AG08396 (cell line): ENCODE data around the gene RERE.

ENCODE experiments used
- DNase-seq: peaks from one replicate; pipeline ENCODE4 v3.0.0; 2012; ENCODE audit warnings: low spot score, mixed read lengths

Gene RERE

GRCh38 chr1:8541961-8542521 lies 275.4 kb downstream of the RERE start:
- no peak for DNase-seq

DNA sequence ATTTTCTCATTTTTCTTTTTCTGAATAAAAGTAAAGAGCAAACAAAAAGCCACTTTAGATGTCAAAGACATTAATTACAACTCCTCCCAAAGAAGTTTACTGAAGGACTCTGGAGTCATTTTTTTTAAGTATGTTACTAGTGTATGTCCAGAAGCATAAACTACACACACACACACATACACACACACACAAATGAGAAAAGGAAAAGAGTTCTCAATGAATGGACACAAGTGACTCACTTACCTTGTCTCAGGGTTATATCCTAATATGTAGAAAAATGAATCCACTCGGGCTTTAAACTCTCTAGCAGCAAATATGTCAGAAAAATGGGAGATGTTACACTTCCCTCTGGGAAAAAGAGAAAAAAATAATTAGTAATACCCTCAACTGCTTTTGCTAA lies 276.5 kb downstream of the RERE start:
- no peak for DNase-seq

DNA sequence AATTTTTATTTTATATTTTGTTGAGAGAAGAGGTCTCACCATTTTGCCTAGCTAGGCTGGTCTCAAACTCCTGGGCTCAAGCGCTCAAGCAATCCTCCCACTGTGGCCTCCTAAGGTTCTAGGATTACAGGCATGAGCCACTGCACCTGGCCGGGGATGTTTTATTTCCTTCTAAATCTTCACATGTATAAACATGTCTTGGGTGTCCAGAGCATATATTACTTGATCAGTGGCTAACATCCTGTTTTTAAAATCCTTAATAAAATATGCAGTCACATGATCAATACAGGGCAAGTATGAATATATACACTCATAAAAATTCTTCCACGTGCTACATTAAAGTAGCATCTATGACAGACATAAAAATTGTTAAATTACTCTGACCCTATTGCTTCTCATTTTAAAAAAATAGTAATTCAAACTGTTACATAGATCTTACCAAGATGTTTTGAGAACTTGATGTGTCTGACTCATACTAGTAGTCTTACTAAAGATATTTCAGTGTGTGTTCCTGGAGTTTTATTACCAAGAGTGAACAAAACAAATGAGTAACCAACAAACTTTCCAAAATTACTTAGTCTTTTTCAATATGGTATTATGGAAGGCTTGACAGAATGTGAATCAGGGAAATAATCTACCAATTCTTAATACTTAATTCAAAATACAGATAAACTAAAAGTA lies 277.0 kb downstream of the RERE start:
- DNase-seq, result peak; percentile 22

- DNase-seq, result no peak
These were observed 277.8 kb downstream of the RERE start for GRCh38 chr1:8539683-8540082.

- DNase-seq, result no peak
These were observed 278.9 kb downstream of the RERE start for GRCh38 chr1:8538502-8538901.

GRCh38 chr1:8537991-8538390 lies 279.4 kb downstream of the RERE start:
- no peak for DNase-seq

DNA sequence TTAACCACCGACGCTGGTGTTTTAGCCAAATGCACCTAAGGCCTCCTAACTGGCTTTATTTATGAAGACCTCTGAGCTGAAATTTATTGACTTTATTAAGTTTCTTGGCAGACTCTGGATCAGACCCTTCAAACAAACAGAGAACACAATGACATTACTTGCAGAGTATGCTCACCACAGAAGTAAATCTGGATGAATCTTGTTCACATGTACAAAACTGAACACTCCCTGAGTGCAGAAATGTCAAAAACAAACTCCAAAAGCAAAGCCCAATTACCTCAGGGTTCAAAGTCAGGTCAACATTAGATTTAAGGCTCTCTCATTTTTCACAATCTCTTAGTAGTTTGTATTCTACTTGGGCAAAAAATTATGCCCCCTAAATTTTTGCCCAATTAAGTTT lies 280.9 kb downstream of the RERE start:
- DNase-seq, result no peak

- no peak for DNase-seq
These were observed 283.5 kb downstream of the RERE start for GRCh38 chr1:8533907-8534306.

DNA sequence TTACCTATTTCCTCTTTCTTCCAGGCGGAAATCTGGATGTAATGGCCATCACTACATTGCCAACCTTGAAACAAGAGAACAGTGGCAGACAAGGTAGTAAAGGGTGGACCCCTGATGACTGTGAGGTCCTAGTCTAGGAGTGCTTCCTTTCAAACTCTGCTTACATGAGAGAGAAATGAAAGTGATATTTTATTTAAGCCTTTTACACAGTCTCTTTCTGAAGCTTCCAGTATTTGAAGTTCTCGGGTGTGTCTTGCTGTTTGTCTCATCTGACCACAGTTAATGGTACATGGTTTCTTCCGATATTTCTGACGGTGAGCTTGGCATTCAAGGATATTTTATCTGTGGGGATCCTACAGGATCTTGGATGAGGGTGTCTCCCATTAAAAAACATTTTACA lies 284.3 kb downstream of the RERE start:
- DNase-seq, result no peak

DNA sequence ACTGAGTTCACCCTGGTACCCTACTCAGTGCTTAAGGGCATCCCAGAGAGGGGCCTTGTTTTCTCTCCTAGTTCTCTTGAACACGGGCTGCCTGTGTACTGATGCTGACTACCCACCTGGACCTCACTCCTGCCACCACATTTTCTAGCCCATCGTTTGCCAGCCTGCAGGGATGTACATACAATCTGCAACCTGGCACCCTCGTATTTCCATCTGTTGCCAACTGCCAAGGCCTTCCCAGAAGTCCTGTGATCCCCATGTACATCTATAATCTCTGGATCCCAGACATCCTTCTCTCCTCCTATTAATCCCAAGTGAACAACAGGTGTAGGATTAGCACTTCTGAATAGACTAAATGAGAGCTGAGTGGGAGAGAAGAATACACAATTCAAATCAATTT lies 287.5 kb downstream of the RERE start:
- no peak for DNase-seq

- no peak for DNase-seq
These were observed 289.5 kb downstream of the RERE start for GRCh38 chr1:8527941-8528340.

- DNase-seq, result peak; percentile 72
These were observed 291.7 kb downstream of the RERE start for GRCh38 chr1:8525558-8526275.

DNA sequence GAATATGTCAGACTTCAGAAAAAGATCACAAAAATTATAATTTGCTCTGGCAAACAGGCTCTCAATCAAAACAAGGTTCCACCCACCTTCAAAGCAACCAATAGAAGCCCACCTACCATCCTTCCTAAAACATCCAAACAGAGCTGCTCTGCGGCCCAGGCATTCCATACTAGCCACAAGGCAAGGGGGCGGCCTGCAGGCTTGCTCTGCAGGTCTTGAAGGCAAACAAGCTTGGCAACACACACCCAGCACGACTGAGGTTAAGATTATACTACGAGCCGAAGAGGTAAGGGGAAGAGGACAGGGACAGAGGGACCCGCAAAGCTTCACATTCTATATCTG lies 292.3 kb downstream of the RERE start:
- DNase-seq, result peak; percentile 41

GRCh38 chr1:8524627-8525157 lies 292.7 kb downstream of the RERE start:
- no peak for DNase-seq

- no peak for DNase-seq
These were observed 293.7 kb downstream of the RERE start for GRCh38 chr1:8523666-8524206.

- DNase-seq, result no peak
These were observed 296.9 kb downstream of the RERE start for GRCh38 chr1:8520483-8520966.

DNA sequence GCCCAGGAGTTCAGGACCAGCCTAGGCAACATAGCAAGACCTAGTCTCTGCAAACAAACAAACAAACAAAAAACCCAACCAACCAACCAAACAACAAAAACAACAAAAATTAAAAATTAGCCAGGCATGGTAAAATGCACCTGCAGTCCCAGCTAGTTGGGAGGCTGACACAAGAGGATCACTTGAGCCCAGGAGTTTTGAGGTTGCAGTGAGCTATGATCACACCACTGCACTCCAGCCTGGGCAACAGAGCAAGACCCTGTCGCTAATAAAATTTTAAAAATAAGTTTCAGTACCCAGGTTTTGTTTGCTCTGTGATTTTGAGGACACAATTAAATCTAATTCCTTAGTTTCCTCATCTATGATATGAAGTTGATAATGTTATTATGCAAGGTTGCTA lies 298.3 kb downstream of the RERE start:
- no peak for DNase-seq

- DNase-seq, result no peak
These were observed 299.0 kb downstream of the RERE start for GRCh38 chr1:8518490-8518801.

DNA sequence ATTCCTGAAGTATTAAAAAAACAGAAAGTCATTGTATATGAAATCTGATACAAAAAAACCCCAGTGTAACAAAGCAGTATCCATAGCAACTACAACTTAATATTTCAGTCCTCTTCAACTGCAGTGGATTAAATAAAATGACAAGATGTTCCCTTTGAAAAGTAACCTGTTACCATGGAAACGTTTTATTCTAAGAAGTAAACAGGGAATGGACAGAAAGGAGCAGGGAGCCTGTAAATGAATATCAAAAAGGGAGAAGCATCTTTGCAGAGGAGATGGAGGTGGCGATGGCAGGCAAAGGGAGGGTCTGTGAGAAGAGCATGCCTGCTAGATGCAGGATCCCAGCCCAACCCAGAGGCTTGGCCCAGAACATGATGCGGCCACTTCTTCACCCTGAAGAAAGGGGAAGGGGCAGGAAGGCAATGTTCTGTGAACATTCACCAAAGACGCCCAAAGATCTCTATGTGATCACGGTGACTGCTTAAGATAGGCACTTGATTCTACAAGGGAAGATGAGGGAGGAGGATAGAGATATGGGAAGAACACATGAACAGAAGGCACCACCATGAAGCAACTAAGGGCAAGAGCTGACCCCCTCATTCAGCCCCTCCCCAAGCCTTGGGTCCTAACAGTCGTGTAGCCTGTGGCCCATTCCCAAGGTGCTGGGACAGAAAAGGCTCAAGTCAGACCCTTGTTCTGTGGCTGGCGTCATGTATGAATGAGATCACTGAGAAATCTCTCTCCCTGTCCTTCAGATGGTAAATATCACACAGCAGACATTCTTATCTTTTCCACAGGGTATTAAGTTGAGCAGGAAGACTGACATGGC lies 299.6 kb downstream of the RERE start:
- no peak for DNase-seq

DNA sequence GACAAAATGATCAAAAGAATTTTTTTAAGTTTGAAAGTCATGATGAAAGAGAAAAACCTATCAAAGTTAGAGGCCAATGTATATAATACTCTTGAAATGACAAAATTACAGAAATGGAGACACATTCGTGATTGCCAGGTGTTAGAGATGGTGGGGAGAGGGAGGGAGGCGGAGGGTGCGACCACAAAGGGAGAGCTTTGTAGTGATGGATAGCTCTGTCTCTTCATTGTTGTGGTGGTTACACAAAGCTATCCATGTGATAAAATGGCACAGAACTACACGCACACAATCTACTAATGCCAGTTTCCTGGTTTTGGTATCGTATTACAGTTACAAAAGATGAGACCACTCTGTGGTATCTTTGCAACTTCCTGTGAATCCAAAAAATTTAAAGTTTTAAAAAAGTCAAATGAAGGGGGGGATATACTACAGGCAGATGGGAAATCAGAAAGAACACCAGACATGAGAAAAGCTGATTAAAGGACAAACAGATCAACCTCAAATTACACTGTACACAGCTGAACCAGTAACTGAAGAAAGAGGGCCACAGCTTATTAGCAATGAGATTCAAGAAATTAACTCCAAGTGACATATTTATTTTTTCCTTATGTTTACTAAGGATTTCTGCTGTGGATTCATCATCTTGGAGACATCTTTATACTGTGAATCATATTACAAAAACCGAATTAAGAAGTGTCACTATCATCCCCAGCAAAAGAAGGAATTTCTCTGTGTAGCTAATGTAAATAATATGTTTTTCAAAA lies 300.5 kb downstream of the RERE start:
- DNase-seq, result no peak

GRCh38 chr1:8516278-8516777 lies 301.1 kb downstream of the RERE start:
- DNase-seq, result no peak
